WTC11 (cell line): ENCODE measurements around the gene ABLIM2. TPM values are rescaled to one million over a fixed set of nuclear protein-coding genes. Genes with fewer than 3 reads are reported as not detected.

Source experiments
- ATAC-seq: fragments of 200-7000 bp; cut with Tn5 transposase; 2 replicates; pipeline ENCODE4 v1.10.0; 2021; ENCODE audit warnings: mild to moderate bottlenecking, moderate library complexity
- CTCF ChIA-PET: fragments of 300-600 bp; sonication (Branson Sonifier 250); formaldehyde crosslinking; loops from one replicate; lab custom pipeline; 2021; ENCODE audit warnings: antibody characterized with exemption; lab: Charles Lee
- POLR2A ChIA-PET: fragments of 350-600 bp; sonication (Branson Sonifier 250); formaldehyde crosslinking; loops from one replicate; lab custom pipeline; 2021; ENCODE audit warnings: antibody characterized with exemption; lab: Charles Lee
- DNase-seq: peaks from one replicate; pipeline ENCODE4 v3.0.0; 2021; ENCODE audit warnings: low spot score
- H3K27ac Mint-ChIP-seq: 2 replicates; pipeline ENCODE4 v1.8.0; 2021; ENCODE audit warnings: mixed read lengths
- H3K27me3 Mint-ChIP-seq: 2 replicates; pipeline ENCODE4 v1.8.0; 2021; ENCODE audit warnings: low read depth, mild to moderate bottlenecking, moderate library complexity, mixed read lengths
- H3K36me3 Mint-ChIP-seq: 2 replicates; pipeline ENCODE4 v1.8.0; 2021; ENCODE audit warnings: mixed read lengths
- H3K4me1 Mint-ChIP-seq: 2 replicates; pipeline ENCODE4 v1.8.0; 2022; ENCODE audit warnings: mixed read lengths
- H3K4me3 Mint-ChIP-seq: 2 replicates; pipeline ENCODE4 v1.8.0; 2021; ENCODE audit warnings: mild to moderate bottlenecking, moderate library complexity, mixed read lengths
- H3K9me3 Mint-ChIP-seq: 2 replicates; pipeline ENCODE4 v1.8.0; 2021; ENCODE audit warnings: mixed read lengths
- E2F1 ChIP-seq: sonication (generic); formaldehyde crosslinking; IDR thresholded peaks from 2 replicates; pipeline ENCODE4 v1.8.0; 2022; ENCODE audit warnings: mild to moderate bottlenecking, missing genetic modification reagents
- FOXP1 ChIP-seq: sonication (generic); formaldehyde crosslinking; IDR thresholded peaks from 2 replicates; pipeline ENCODE4 v1.8.0; 2022; ENCODE audit warnings: missing genetic modification reagents, mild to moderate bottlenecking, moderate library complexity, borderline replicate concordance
- GTF2I ChIP-seq: fragments of 250-450 bp; sonication (Bioruptor Pico); conservative IDR thresholded peaks from 2 replicates; pipeline ENCODE4 v1.4.0; 2021; ENCODE audit warnings: mild to moderate bottlenecking
- HMGXB4 ChIP-seq: sonication (generic); formaldehyde crosslinking; IDR thresholded peaks from 2 replicates; pipeline ENCODE4 v1.8.1; 2023; ENCODE audit warnings: mild to moderate bottlenecking, moderate library complexity, missing genetic modification reagents
- IRF1 ChIP-seq: sonication (generic); formaldehyde crosslinking; IDR thresholded peaks from 2 replicates; pipeline ENCODE4 v1.8.0; 2023; ENCODE audit warnings: missing genetic modification reagents
- MXD4 ChIP-seq: fragments of 250-450 bp; sonication (Bioruptor Pico); IDR thresholded peaks from 2 replicates; pipeline ENCODE4 v1.8.0; 2021; ENCODE audit warnings: mild to moderate bottlenecking, moderate library complexity, borderline replicate concordance
- NFATC4 ChIP-seq: fragments of 250-450 bp; sonication (Bioruptor Pico); IDR thresholded peaks from 2 replicates; pipeline ENCODE4 v1.9.0; 2021; ENCODE audit warnings: mild to moderate bottlenecking
- NFYB ChIP-seq: sonication (generic); formaldehyde crosslinking; conservative IDR thresholded peaks from 2 replicates; pipeline ENCODE4 v1.8.0; 2022; ENCODE audit warnings: low read depth, missing genetic modification reagents
- SP1 ChIP-seq: sonication (generic); formaldehyde crosslinking; conservative IDR thresholded peaks from 2 replicates; pipeline ENCODE4 v1.8.1; 2022; ENCODE audit warnings: missing genetic modification reagents
- TEAD4 ChIP-seq: sonication (generic); formaldehyde crosslinking; IDR thresholded peaks from 2 replicates; pipeline ENCODE4 v1.8.0; 2022; ENCODE audit warnings: mild to moderate bottlenecking, missing genetic modification reagents
- USF2 ChIP-seq: sonication (generic); formaldehyde crosslinking; IDR thresholded peaks from 2 replicates; pipeline ENCODE4 v1.8.1; 2023; ENCODE audit warnings: mild to moderate bottlenecking, missing genetic modification reagents, moderate library complexity
- ZNF138 ChIP-seq: sonication (generic); formaldehyde crosslinking; conservative IDR thresholded peaks from 2 replicates; pipeline ENCODE4 v1.8.1; 2022; ENCODE audit warnings: mild to moderate bottlenecking, moderate library complexity, missing genetic modification reagents
- total RNA-seq: library from RNA; stranded (reverse); gene quantifications from 3 replicates; pipeline ENCODE4 v1.2.3, GENCODE V29; 2021
- TF ChIP-seq, protein P1 (sequence below): sonication (generic); formaldehyde crosslinking; IDR thresholded peaks from 2 replicates; pipeline ENCODE4 v1.8.0; 2022; ENCODE audit warnings: mild to moderate bottlenecking, missing genetic modification reagents
- TF ChIP-seq, protein P2 (sequence below): fragments of 250-450 bp; sonication (Bioruptor Pico); IDR thresholded peaks from 2 replicates; pipeline ENCODE4 v1.9.0; 2021; ENCODE audit warnings: mild to moderate bottlenecking

The ABLIM2 gene
- total RNA-seq, 1 experiment from 2014 or later, result 2.6 TPM

- TF ChIP-seq, protein P1, sequence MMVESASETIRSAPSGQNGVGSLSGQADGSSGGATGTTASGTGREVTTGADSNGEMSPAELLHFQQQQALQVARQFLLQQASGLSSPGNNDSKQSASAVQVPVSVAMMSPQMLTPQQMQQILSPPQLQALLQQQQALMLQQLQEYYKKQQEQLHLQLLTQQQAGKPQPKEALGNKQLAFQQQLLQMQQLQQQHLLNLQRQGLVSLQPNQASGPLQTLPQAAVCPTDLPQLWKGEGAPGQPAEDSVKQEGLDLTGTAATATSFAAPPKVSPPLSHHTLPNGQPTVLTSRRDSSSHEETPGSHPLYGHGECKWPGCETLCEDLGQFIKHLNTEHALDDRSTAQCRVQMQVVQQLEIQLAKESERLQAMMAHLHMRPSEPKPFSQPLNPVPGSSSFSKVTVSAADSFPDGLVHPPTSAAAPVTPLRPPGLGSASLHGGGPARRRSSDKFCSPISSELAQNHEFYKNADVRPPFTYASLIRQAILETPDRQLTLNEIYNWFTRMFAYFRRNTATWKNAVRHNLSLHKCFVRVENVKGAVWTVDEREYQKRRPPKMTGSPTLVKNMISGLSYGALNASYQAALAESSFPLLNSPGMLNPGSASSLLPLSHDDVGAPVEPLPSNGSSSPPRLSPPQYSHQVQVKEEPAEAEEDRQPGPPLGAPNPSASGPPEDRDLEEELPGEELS (CRISPR knock-in tag), result no peak
- no peak for TF ChIP-seq E2F1 (CRISPR knock-in tag)
- no peak for TF ChIP-seq NFYB (CRISPR knock-in tag)
- TF ChIP-seq, protein P2, sequence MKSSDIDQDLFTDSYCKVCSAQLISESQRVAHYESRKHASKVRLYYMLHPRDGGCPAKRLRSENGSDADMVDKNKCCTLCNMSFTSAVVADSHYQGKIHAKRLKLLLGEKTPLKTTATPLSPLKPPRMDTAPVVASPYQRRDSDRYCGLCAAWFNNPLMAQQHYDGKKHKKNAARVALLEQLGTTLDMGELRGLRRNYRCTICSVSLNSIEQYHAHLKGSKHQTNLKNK (CRISPR knock-in tag), result no peak
- TF ChIP-seq HMGXB4 (CRISPR knock-in tag), result no peak
- no peak for TF ChIP-seq MXD4 (CRISPR knock-in tag)
These were observed 36.8 kb upstream of the ABLIM2 start (continued) for GRCh38 chr4:8195431-8195830.

DNA sequence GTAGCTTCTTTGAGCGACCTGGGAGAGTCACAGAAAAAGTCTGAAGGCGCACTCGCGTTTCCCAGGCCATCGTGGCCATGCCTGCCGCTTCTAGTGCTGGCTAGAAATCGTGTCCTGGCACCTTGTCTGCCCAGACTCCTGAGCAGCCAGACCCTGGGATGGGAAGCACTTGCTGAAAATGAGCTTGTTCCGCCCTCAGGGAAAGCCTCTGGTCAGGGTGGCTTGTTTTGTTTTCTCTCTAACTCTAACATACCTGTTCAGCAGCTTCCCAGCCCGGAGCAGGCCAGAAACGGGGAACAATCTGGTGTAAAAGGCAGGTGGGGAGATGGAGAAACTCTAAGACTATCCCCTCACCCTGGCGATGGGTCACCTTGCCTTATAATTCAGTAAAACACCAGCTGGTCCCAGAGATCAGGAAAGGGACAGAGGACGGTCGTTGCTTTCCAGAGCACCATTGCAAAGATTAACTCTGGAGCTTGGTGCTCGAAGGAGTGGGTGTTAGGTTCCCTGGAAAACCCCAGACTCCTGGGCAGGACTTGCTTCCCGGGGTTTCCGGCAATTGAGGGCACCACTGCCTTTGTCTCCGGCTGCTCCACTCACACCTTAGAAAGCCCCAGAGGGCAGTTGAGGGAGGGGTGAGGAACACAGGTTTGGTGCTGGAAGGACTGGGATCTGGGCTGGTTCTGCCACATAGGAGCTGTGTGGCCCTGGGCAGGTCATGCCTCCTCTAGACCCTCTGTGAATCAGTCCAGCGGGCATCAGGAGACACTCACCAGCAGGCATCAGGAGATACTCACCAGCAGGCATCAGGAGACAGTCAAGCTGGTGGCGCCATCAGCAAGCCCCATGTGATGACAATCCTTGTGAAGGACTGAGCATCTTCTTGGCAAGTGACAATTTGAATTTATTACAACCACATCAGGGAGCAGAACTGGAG lies 36.0 kb upstream of the ABLIM2 start:
- H3K36me3 Mint-ChIP-seq, result no peaks in the 10 kb centered on the region
- CTCF ChIA-PET, result interaction anchor here (0.7 to 6.8 kb wide), 6 partner anchors 18 to 216 kb away, joined by 3 to 43 read pairs (median 3); no protein-coding TSS in a partner anchor
- ATAC-seq (no peak), DNase-seq (no peak)
- peaks cover 3% of the 10 kb centered on the region; the same call in 1 of the 2 replicates for H3K4me1 Mint-ChIP-seq
- no peak for TF ChIP-seq FOXP1
- no peak for TF ChIP-seq GTF2I
- POLR2A ChIA-PET, result no interaction called here
- no peaks in the 10 kb centered on the region for H3K9me3 Mint-ChIP-seq
- no peaks in the 10 kb centered on the region for H3K27me3 Mint-ChIP-seq
- H3K4me3 Mint-ChIP-seq, result no peak overlapping the region
- no peak overlapping the region for H3K27ac Mint-ChIP-seq

DNA sequence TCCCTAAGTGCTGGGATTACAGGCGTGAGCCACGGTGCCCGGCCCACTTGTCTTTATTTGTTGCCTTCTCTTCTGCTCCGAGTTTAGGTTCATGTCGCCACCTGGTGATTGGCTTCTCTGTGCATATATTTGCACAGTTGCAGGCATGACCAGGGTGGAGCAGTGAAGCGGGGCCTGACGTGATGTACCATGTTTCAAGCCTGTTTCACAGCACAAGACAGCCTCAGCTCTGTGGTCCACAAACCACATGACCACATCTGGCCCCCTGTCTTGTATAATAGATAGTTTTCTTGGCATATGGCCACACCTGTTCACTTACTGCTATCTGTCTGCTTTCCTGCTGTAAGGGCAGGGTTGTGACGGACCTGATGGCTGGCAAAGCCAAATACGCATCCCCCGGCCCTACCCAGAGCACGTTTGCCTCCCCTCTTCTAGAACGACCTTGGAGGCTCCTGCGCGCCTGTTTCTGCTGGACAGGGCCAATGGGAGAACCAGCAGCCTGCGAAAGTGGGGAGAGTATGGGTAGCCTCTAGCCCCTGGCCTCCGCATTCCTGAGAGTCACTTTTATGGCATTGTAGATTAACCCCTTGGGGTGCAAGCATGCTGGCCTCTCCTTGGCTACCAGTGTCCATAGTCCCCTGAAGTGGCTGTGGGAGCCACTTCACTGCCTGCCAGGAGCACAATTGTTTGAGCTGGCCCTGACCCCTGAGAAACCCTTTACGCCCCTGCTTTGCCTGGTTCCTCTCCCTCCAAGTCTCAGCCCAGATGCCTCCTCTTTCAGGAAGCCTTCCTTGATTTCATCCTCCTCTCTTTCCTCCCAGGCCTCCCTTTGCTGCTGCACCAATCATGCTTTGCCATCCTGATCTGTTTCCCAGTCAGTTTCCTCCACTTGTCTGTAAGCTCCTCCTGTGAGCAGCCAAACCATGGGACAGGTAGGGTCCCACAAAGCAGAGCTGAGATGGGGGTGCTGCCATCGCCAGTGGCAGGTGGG lies 34.4 kb upstream of the ABLIM2 start:
- Mint-ChIP-seq H3K4me1 (peaks cover 3% of the 10 kb centered on the region; the same call in 1 of the 2 replicates), H3K36me3 (no peaks in the 10 kb centered on the region), H3K27me3 (no peaks in the 10 kb centered on the region), H3K27ac (no peak overlapping the region), H3K9me3 (no peaks in the 10 kb centered on the region), H3K4me3 (no peak overlapping the region)
- POLR2A ChIA-PET, result no interaction called here
- CTCF ChIA-PET, result interaction anchor here (0.5 to 6.8 kb wide), 6 partner anchors 16 to 1125 kb away, joined by 3 to 43 read pairs (median 3); partner anchors contain the start of gene GRPEL1
- TF ChIP-seq NFATC4, result no peak
- TF ChIP-seq USF2 (CRISPR knock-in tag), result no peak
- no peak for TF ChIP-seq TEAD4 (CRISPR knock-in tag)
- TF ChIP-seq SP1, result no peak
- no peak for TF ChIP-seq ZNF138 (CRISPR knock-in tag)
- TF ChIP-seq IRF1 (CRISPR knock-in tag), result no peak
- ATAC-seq (peak; percentile 18; the same call in 1 of the 2 replicates), DNase-seq (no peak)
